ENCODE data around the gene HIPK2.

DNA sequence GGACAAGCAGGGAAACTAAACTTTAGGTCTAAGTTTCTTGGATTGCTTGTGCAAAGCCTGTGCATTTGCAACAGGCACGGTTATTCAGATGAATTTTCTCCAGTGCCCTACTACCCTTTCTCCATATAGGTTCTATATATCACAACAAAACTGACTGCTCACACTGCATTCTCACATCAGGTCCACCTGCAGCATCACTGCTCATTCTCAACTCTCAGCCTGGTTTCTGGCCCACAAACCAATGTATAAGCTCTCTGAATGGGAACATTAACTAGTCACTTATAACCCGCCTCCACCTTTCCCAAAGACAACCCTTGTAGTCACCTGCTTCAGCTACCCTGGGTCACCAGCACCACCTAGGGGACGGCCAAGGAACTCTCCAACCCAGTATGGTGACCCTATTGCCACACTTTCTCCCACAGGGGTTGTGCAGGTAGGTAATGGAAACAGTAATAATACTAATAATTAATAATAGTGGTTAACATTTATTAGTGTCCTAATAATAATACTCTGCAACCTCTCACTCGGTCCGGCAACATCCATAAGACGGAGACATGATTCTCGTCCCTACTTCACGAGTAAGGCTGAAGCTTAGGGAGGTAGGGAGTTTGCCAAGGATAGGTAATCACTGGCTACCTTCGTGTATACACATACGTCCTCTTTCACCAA, 157.0 kb downstream of the HIPK2 start:
- no peak for TF ChIP-seq CHD2 (IDR thresholded peaks at IDR 0.05; ENCODE audit: borderline replicate concordance, low read depth, low read length)
- no peak for TF ChIP-seq FOXK2 (IDR thresholded peaks at IDR 0.05)
- no peak for TF ChIP-seq MEF2A (IDR thresholded peaks at IDR 0.05; ENCODE audit: insufficient read depth, low read depth, low read length)
- TF ChIP-seq BHLHE40 (IDR thresholded peaks at IDR 0.05; ENCODE audit: borderline replicate concordance in 1 of 2, low read depth in 2 of 2, low read length in 1 of 2), result no peak
- peak; percentile 67 for TF ChIP-seq RAD21 (IDR thresholded peaks at IDR 0.05; ENCODE audit: insufficient read depth, low read depth, low read length)
- TF ChIP-seq, protein P1, sequence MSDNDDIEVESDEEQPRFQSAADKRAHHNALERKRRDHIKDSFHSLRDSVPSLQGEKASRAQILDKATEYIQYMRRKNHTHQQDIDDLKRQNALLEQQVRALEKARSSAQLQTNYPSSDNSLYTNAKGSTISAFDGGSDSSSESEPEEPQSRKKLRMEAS (IDR thresholded peaks at IDR 0.05; ENCODE audit: low read depth, low read length), result no peak
- no peak for TF ChIP-seq POLR2A (IDR thresholded peaks at IDR 0.05; ENCODE audit: low read depth, low read length)
- no peak for TF ChIP-seq KAT2A (conservative IDR thresholded peaks at IDR 0.05; ENCODE audit: control insufficient read depth, low read depth, low read length)

All from GM12878 (cell line).